Thyroid gland (tissue), 4 donors: ENCODE measurements around the gene ENPP4. TPM values are rescaled to one million over a fixed set of nuclear protein-coding genes. Genes with fewer than 3 reads are reported as not detected.

Experiments used
- DNase-seq, 2 donors: peaks; one replicate each; pipeline ENCODE4 v3.0.0-alpha.2; 2019
- H3K27ac ChIP-seq, 3 donors: fragments of 200-600 bp; sonication (generic); 1 replicate in 2 of 3; 2 replicates in 1 of 3; pipeline ENCODE4 v1.5.1; 2016 to 2019; ENCODE audit warnings: mild to moderate bottlenecking in 1 of 3, moderate library complexity in 1 of 3
- H3K27me3 ChIP-seq: fragments of 200-600 bp; sonication (generic); one replicate; pipeline ENCODE4 v1.5.1; 2019
- H3K36me3 ChIP-seq, 2 donors: fragments of 200-600 bp; sonication (generic); one replicate each; pipeline ENCODE4 v1.5.1; 2016 to 2019
- H3K4me1 ChIP-seq, 2 donors: fragments of 200-600 bp; sonication (generic); one replicate each; pipeline ENCODE4 v1.5.1; 2017 to 2019
- H3K4me3 ChIP-seq, 3 donors: fragments of 200-600 bp; sonication (generic); replicated peaks in 1 of 3; 1 replicate in 2 of 3; 2 replicates in 1 of 3; pipeline ENCODE4 v1.5.1; 2016; ENCODE audit warnings: mild to moderate bottlenecking in 1 of 3
- H3K9me3 ChIP-seq: fragments of 200-600 bp; sonication (generic); one replicate; pipeline ENCODE4 v1.5.1; 2017
- POLR2A ChIP-seq, 2 donors: fragments of 450-650 bp; IDR thresholded peaks; one replicate each; pipeline ENCODE4 v1.6.1; 2017; ENCODE audit warnings: antibody characterized with exemption in 2 of 2, mild to moderate bottlenecking in 2 of 2, moderate library complexity in 1 of 2
- WGBS, 2 donors: methylation state at CpG; one replicate each; pipeline ENCODE4 v1.1.5; 2017; 5-methylcytosine and 5-hydroxymethylcytosine counted together
- intact Hi-C: fragments of 100-400 bp; cut with DNase I; formaldehyde crosslinking; loops from one replicate; pipeline ENCODE4 v1.15.1; 2023
- total RNA-seq, 4 donors: library from RNA; depleted of rRNA; stranded (reverse); fragments of >200 nt; gene quantifications; one replicate each; pipeline ENCODE4 v1.2.3, GENCODE V29; 2016
- TF ChIP-seq, protein P1 (sequence below), 6 experiments: fragments of 200-600 bp in 3 of 6; fragments of 450-650 bp in 3 of 6; sonication (generic) in 3 of 6; IDR thresholded peaks; one replicate each; pipeline ENCODE4 v1.5.1; 2016 to 2019; ENCODE audit warnings: antibody characterized with exemption in 6 of 6, mild to moderate bottlenecking in 2 of 6, inconsistent platforms in 1 of 6, moderate library complexity in 1 of 6

Gene ENPP4
- total RNA-seq, 4 donors from 2014 or later = 16.2 to 26.3 (median 20.5) TPM

DNA sequence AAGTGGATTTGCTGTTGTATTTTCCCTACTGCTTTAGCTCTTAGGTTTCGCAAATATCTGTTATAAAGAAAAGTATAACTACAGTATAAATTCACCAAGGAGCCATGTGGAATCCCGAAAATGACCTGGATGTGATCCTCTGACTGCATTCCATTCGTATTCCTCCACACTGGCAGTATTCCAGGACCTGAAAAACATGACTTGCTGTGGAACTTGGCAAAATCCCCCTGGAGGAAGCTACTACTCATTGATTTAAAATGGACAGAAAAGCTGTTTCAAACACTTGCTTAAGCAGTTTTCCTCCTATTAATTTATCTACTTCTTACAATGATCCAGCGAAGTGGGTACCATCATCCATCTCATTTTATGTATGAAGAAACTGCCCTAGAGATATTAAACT lies 54.3 kb downstream of the ENPP4 start:
- Histone ChIP-seq H3K4me1 (peaks cover 0 to 12% of the 10 kb centered on the region in 2 donors), H3K27ac (no peak overlapping the region), H3K9me3 (no peaks in the 10 kb centered on the region), H3K36me3 (no peaks in the 10 kb centered on the region), H3K27me3 (no peaks in the 10 kb centered on the region), H3K4me3 (no peak overlapping the region)
- 54 to 63% methylated on average over 4 of the region's 4 CpGs for WGBS, 2 donors
- no peak for DNase-seq
- TF ChIP-seq, protein P1, sequence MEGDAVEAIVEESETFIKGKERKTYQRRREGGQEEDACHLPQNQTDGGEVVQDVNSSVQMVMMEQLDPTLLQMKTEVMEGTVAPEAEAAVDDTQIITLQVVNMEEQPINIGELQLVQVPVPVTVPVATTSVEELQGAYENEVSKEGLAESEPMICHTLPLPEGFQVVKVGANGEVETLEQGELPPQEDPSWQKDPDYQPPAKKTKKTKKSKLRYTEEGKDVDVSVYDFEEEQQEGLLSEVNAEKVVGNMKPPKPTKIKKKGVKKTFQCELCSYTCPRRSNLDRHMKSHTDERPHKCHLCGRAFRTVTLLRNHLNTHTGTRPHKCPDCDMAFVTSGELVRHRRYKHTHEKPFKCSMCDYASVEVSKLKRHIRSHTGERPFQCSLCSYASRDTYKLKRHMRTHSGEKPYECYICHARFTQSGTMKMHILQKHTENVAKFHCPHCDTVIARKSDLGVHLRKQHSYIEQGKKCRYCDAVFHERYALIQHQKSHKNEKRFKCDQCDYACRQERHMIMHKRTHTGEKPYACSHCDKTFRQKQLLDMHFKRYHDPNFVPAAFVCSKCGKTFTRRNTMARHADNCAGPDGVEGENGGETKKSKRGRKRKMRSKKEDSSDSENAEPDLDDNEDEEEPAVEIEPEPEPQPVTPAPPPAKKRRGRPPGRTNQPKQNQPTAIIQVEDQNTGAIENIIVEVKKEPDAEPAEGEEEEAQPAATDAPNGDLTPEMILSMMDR (IDR thresholded peaks at IDR 0.05) = no peak
- TF ChIP-seq POLR2A (IDR thresholded peaks at IDR 0.05) = no peak
- intact Hi-C loops = no loop called here

DNA sequence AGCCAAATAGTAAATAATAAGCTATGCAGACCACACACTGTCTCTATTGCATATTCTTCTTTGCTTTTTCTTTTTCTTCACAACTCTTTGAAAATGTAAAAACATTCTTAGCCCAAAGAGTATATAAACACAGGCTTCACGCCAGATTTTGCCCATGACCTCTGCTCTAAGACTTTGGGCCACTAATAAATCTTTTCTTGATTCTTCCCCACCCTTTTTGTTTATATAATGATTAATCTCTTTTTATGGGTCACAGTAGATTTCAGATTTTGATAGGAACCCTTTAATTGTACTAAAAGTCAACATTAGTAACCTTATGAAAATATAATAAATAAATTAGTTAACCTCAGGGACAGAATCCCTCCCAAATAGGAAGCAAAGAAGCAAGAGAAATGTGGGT lies 56.8 kb downstream of the ENPP4 start:
- TF ChIP-seq, protein P1 (IDR thresholded peaks at IDR 0.05) = no peak
- TF ChIP-seq POLR2A (IDR thresholded peaks at IDR 0.05) = no peak
- 85% methylated on average over 1 of the region's 1 CpG for WGBS, 2 donors
- Histone ChIP-seq H3K4me1 (peaks cover 0 to 22% of the 10 kb centered on the region in 2 donors), H3K9me3 (no peaks in the 10 kb centered on the region), H3K27me3 (no peaks in the 10 kb centered on the region), H3K27ac (no peak overlapping the region), H3K36me3 (no peaks in the 10 kb centered on the region), H3K4me3 (no peak overlapping the region)
- intact Hi-C loops = no loop called here
- no peak for DNase-seq

DNA sequence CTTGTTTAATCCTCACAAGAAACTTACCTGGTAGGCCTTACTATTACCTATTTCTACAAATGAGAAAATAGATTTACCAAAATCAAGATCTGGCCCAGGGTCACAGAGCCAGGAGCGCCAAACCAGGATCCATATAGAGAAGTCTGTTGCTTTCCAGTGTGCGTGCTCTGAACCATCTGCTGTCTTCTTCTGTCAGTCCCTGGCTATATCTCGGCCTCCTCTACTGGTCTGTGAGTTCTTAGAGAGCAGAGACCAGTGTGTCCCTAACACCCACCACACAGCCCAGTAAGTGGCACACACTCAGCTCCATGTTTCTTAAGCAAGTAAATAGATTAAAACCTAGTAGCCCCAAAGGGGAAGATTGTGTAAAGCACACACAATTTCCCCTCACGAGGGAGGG lies 59.9 kb downstream of the ENPP4 start:
- no peak overlapping the region for H3K4me3 ChIP-seq
- 99 to 100% methylated on average over 4 of the region's 4 CpGs for WGBS, 2 donors
- no peaks in the 10 kb centered on the region for H3K36me3 ChIP-seq
- peaks cover 14 to 34% of the 10 kb centered on the region in 2 donors for H3K4me1 ChIP-seq
- no peaks in the 10 kb centered on the region for H3K27me3 ChIP-seq
- H3K9me3 ChIP-seq = no peaks in the 10 kb centered on the region
- TF ChIP-seq, protein P1 (IDR thresholded peaks at IDR 0.05) = no peak
- no peak for TF ChIP-seq POLR2A (IDR thresholded peaks at IDR 0.05)
- intact Hi-C loops = no loop called here
- H3K27ac ChIP-seq = peak overlapping the region in 1 of 3 donors; percentile 83
- DNase-seq = no peak

DNA sequence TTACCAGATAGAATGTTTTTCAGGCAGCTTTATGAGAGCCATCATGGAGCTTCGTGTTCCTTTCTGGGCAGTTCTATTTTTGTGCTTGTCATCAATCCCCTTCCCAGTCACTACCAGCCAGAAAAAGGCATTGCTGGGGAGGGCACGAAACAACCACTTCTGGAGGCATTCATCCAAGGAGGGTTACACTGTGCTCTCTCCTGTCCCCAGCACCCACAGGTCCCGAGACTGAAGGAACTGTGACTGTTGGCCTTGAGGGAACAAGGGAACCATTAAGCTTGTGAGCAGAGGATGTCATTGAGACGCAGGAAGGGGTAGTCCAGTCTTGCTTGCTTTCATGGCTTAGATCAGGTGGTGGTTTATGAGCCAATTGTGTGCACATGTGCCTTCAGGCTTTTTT lies 61.1 kb downstream of the ENPP4 start:
- no peak overlapping the region for H3K4me3 ChIP-seq
- TF ChIP-seq, protein P1 (IDR thresholded peaks at IDR 0.05) = no peak
- peak in 1 of 2 donors; percentile 25 for TF ChIP-seq POLR2A (IDR thresholded peaks at IDR 0.05)
- H3K9me3 ChIP-seq = no peaks in the 10 kb centered on the region
- intact Hi-C loops = no loop called here
- 31 to 40% methylated on average over 4 of the region's 4 CpGs for WGBS, 2 donors
- no peaks in the 10 kb centered on the region for H3K36me3 ChIP-seq
- DNase-seq = peak; percentile 78 to 83
- peak overlapping the region; percentile 37 to 83 (median 49) for H3K27ac ChIP-seq
- H3K4me1 ChIP-seq = peaks cover 14 to 34% of the 10 kb centered on the region in 2 donors
- no peaks in the 10 kb centered on the region for H3K27me3 ChIP-seq

DNA sequence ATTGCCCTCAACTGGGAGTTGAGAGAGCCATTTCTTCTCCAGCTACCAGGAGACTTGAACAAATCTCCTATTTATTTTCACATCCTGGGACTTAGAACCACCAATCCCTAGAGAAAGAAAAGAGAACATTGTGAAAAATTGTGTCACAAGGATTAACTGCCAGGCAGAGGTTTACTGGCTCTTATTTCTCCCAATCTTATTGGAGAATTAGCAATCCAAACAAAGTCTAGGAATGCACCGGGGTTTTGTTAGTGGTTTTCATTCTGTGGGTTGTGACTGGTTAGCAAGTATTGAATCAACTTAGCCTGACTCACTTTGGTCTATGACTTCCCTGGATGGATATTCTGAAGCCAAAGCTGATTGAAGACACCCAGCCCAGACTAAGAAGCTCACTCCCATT lies 62.2 kb downstream of the ENPP4 start:
- no peaks in the 10 kb centered on the region for H3K9me3 ChIP-seq
- H3K36me3 ChIP-seq = no peaks in the 10 kb centered on the region
- no peaks in the 10 kb centered on the region for H3K27me3 ChIP-seq
- H3K27ac ChIP-seq = peak overlapping the region; percentile 4 to 83 (median 49)
- no peak for TF ChIP-seq POLR2A (IDR thresholded peaks at IDR 0.05)
- TF ChIP-seq, protein P1 (IDR thresholded peaks at IDR 0.05) = no peak
- DNase-seq = no peak
- 0 to 18% methylated on average over 1 of the region's 1 CpG for WGBS, 2 donors
- intact Hi-C loops = no loop called here
- peaks cover 14 to 34% of the 10 kb centered on the region in 2 donors for H3K4me1 ChIP-seq
- no peak overlapping the region for H3K4me3 ChIP-seq

Other genes with a start within 250 kb of the ENPP4 start
- 10 to 100 TPM; 10.5 to 15.5 (median 11.7) TPM for gene CLIC5, start 114.1 kb upstream of the ENPP4 start, total RNA-seq
- 100 to 1,000 TPM in 1 of 4 donors, 10 to 100 TPM in 3; 47.7 to 103 (median 57.9) TPM for gene ENPP5, start 41.0 kb downstream of the ENPP4 start, total RNA-seq